ENCODE data around the gene TK1. TPM values are rescaled to one million over a fixed set of nuclear protein-coding genes. Genes with fewer than 3 reads are reported as not detected.
A peak's percentile ranks its signal among the peaks of the same experiment; 100 is the strongest.
"Not testable (repeated sequence)": the region's sequence is repeated elsewhere in the genome, so short reads cannot be mapped to it uniquely, and the experiment has no call there.

The TK1 gene
- total RNA-seq, 1 donor from 2014 or later = 19.5 TPM

- peak; percentile 73 for DNase-seq
Observed at GRCh38 chr17:78176548-78177025, 10.3 kb downstream of the TK1 start.

GRCh38 chr17:78175643-78175981 is 11.2 kb downstream of the TK1 start:
- no peak for DNase-seq

- peak; percentile 69 for DNase-seq
Observed at GRCh38 chr17:78174870-78175642, 11.8 kb downstream of the TK1 start.

- no peak for DNase-seq
Observed at GRCh38 chr17:78174346-78174869, 12.4 kb downstream of the TK1 start.

GRCh38 chr17:78173097-78173715 is 13.6 kb downstream of the TK1 start:
- DNase-seq = no peak

- DNase-seq = peak; percentile 68
Observed at GRCh38 chr17:78172249-78173051, 14.4 kb downstream of the TK1 start.

GRCh38 chr17:78171591-78172248 is 15.1 kb downstream of the TK1 start:
- DNase-seq = not testable (repeated sequence)

GRCh38 chr17:78170692-78171590 is 15.9 kb downstream of the TK1 start:
- no peak for DNase-seq

GRCh38 chr17:78168903-78169793 is 17.7 kb downstream of the TK1 start:
- DNase-seq = peak; percentile 62

GRCh38 chr17:78168242-78168902 is 18.5 kb downstream of the TK1 start, which contains the start of gene SYNGR2:
TSS of gene SYNGR2 (plus strand) at chr17:78168581. CDS start at chr17:78168617, 36 bp downstream.
- peak; percentile 82 for DNase-seq

GRCh38 chr17:78166416-78166815 is 20.4 kb downstream of the TK1 start:
- no peak for DNase-seq

- DNase-seq = no peak
Observed at GRCh38 chr17:78164748-78165607, 21.9 kb downstream of the TK1 start.

GRCh38 chr17:78163881-78164747 is 22.7 kb downstream of the TK1 start:
- no peak for DNase-seq

GRCh38 chr17:78159575-78160158 is 27.2 kb downstream of the TK1 start:
- no peak for DNase-seq

GRCh38 chr17:78154903-78155811 is 31.7 kb downstream of the TK1 start:
- no peak for DNase-seq

- no peak for DNase-seq
Observed at GRCh38 chr17:78151514-78152008, 35.3 kb downstream of the TK1 start.

All from tongue (tissue), 2 donors.